ENCODE data around the gene MRFAP1L1. TPM values are rescaled to one million over a fixed set of nuclear protein-coding genes. Genes with fewer than 3 reads are reported as not detected.

Gene MRFAP1L1
- total RNA-seq, 1 donor from 2014 or later, result 69.3 TPM

DNA sequence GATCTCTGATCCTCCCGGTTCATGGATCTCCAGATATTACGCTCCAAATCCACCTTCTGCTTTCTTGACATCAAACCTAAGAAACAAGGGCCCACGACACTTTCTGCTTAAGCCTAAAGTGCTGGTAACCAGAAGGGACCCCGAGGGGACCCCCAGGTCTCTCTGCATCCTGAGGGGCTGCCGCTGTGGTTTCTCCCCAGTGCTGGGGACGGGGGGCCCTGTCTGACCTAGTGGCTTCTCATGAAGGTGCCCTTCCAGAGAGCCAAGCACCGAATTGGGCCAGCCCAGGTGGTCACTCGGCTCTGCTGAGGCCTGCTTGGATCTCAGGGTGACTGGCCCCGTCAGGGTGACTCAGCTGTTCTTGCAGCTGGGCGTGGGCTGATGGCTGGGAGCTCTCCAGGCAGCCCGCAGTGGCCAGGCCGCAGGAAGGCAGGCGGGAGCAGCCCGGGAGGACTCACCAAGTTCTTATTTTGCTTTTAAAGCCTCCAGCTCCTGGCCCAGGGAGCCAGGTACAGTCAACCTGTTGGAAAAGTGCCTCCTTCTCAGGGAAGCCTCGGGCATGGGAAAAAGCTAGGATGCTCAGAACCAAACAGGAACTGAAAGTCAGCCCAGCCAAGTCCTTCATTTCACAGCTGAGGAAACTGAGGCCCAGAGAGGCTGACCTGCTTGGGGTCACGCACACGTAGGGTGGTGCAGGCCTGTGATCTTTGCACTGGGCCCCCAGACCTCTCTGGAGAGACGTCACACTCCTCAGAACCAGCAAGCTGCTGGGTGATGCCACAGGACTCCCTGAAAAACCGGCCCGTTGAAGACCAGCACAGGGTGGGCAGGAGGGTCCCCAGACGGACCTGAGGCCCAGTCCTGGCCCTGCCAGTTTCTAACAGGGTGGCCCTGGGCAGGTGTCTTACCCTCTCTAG is 23.0 kb upstream of the MRFAP1L1 start:
- H3K4me1 Mint-ChIP-seq (ENCODE audit: low read depth), result peaks cover 5% of the 10 kb centered on the region
- H3K27ac Mint-ChIP-seq, result peak overlapping the region; percentile 89
- no peak for DNase-seq (ENCODE audit: low spot score, unreplicated experiment)
- no peak overlapping the region for H3K4me3 Mint-ChIP-seq (ENCODE audit: low read depth)
- TF ChIP-seq, protein P1, sequence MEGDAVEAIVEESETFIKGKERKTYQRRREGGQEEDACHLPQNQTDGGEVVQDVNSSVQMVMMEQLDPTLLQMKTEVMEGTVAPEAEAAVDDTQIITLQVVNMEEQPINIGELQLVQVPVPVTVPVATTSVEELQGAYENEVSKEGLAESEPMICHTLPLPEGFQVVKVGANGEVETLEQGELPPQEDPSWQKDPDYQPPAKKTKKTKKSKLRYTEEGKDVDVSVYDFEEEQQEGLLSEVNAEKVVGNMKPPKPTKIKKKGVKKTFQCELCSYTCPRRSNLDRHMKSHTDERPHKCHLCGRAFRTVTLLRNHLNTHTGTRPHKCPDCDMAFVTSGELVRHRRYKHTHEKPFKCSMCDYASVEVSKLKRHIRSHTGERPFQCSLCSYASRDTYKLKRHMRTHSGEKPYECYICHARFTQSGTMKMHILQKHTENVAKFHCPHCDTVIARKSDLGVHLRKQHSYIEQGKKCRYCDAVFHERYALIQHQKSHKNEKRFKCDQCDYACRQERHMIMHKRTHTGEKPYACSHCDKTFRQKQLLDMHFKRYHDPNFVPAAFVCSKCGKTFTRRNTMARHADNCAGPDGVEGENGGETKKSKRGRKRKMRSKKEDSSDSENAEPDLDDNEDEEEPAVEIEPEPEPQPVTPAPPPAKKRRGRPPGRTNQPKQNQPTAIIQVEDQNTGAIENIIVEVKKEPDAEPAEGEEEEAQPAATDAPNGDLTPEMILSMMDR (IDR thresholded peaks at IDR 0.05; ENCODE audit: unreplicated experiment), result no peak
- no peaks in the 10 kb centered on the region for H3K9me3 Mint-ChIP-seq (ENCODE audit: low read depth)
- no peaks in the 10 kb centered on the region for H3K36me3 Mint-ChIP-seq (ENCODE audit: insufficient read depth)
- H3K27me3 Mint-ChIP-seq, result peaks cover 12% of the 10 kb centered on the region

DNA sequence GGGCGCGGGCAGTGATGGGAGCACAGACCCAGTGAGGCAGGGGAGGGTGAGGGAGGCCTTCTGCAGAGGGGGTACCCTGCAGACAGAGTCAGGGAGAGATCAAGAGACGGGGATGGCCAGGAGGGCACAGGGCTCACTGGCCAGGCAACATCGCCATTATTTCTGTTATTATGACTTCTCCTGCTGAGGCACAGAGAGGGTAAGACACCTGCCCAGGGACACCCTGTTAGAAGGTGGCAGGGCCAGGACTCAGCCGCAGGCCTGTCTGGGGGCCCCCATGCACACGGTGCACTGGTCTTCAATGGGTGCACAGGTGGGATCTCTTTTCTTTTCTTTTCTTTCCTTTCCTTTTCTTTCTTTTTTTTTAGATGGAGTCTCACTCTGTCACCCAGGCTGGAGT is 22.1 kb upstream of the MRFAP1L1 start:
- H3K27me3 Mint-ChIP-seq, result peaks cover 12% of the 10 kb centered on the region
- H3K4me3 Mint-ChIP-seq (ENCODE audit: low read depth), result no peak overlapping the region
- no peak overlapping the region for H3K27ac Mint-ChIP-seq
- H3K36me3 Mint-ChIP-seq (ENCODE audit: insufficient read depth), result no peaks in the 10 kb centered on the region
- H3K4me1 Mint-ChIP-seq (ENCODE audit: low read depth), result peaks cover 5% of the 10 kb centered on the region
- TF ChIP-seq, protein P1 (IDR thresholded peaks at IDR 0.05; ENCODE audit: unreplicated experiment), result no peak
- no peaks in the 10 kb centered on the region for H3K9me3 Mint-ChIP-seq (ENCODE audit: low read depth)
- DNase-seq (ENCODE audit: low spot score, unreplicated experiment), result no peak

DNA sequence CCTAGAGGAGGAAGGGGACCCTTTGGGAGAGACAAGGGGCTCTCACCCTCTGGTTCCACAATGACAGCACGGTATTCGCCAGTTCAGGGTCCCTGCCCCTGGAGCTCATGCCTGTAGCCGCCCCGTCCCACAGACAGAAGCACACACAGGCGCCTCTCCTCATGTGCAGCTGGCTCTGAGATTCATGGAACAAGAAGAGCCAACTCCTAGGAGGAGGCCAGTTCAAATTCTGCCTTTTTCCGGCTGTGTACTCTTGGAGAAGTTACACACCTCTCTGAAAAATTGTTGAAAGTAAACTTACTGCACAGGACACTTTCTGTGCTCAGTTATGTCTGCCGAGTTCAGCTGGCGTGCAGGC is 21.6 kb upstream of the MRFAP1L1 start:
- Mint-ChIP-seq H3K36me3 (ENCODE audit: insufficient read depth) (no peaks in the 10 kb centered on the region), H3K4me3 (ENCODE audit: low read depth) (no peak overlapping the region), H3K4me1 (ENCODE audit: low read depth) (peaks cover 5% of the 10 kb centered on the region), H3K27ac (no peak overlapping the region), H3K27me3 (peaks cover 12% of the 10 kb centered on the region), H3K9me3 (ENCODE audit: low read depth) (no peaks in the 10 kb centered on the region)
- no peak for DNase-seq (ENCODE audit: low spot score, unreplicated experiment)
- TF ChIP-seq, protein P1 (IDR thresholded peaks at IDR 0.05; ENCODE audit: unreplicated experiment), result no peak

DNA sequence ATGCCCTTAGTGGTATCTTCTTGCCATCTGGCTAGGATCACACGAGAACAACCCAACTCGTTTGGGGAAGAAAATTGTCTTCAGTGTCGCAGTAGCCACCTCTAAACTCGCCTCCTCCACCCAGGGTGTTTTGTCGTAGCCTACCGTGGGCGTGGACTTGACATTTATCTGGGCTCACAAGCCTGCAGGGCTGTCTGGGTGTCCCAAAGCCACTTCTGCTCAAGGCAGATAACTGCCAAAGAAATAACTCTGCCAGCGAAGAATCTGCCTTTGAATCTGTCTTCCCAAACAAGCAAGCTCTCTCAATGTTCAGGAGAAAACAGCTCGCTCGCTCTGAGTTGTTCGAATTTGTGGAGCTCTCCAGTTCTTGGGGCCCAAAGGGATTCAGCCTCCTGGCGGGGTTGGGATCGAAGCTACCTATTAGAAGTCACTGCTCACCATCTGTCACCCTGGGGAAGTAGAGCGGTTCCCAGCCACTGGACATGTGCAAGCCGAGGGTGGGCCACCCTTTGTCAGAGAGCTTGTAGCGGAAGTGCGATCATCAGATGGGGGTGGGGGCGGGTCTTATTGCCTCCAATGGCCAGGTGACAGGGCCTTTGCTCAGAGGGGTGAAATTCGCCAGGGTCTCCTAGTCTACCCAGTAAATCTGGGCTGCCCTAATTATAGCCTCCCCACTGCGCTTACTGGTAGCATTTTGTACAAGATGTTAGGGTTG is 21.1 kb upstream of the MRFAP1L1 start:
- no peaks in the 10 kb centered on the region for H3K9me3 Mint-ChIP-seq (ENCODE audit: low read depth)
- H3K27me3 Mint-ChIP-seq, result peaks cover 12% of the 10 kb centered on the region
- no peak overlapping the region for H3K27ac Mint-ChIP-seq
- no peaks in the 10 kb centered on the region for H3K36me3 Mint-ChIP-seq (ENCODE audit: insufficient read depth)
- no peak for DNase-seq (ENCODE audit: low spot score, unreplicated experiment)
- peaks cover 5% of the 10 kb centered on the region for H3K4me1 Mint-ChIP-seq (ENCODE audit: low read depth)
- TF ChIP-seq, protein P1 (IDR thresholded peaks at IDR 0.05; ENCODE audit: unreplicated experiment), result no peak
- H3K4me3 Mint-ChIP-seq (ENCODE audit: low read depth), result no peak overlapping the region

DNA sequence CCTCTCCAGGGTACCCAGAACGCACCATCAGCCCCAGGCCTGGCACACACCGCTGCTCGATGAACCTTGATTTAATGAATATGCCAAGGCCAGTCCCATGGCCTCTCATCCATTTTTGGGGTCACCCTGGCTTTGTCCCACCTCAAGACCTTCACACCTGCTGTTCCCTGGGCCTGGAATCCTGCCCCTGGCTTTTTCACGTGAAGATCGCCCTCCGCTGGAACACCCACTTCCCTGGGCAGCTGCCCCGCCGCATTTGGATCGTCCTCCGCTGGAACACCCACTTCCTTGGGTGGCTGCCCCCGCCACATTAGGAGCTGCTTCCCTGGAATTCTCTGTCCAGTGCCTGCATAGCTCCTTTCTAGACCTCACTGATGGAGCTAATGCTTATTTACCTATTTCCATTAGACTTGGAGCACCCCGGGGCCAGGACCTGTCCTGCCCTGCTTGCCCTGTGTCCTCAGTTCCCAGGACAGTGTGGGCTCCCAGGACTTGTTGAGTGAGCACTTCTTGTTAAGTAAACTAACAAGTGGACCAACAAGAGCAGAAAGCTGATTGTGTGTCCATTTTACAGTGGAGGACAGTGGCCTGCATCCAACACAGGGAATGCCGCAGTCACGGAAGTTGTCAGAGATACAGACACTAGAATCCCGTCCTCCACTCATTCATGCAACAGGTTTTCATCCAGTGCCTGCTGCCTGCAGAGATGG is 18.8 kb upstream of the MRFAP1L1 start:
- H3K27me3 Mint-ChIP-seq, result peaks cover under 1% of the 10 kb centered on the region
- DNase-seq (ENCODE audit: low spot score, unreplicated experiment), result no peak
- H3K9me3 Mint-ChIP-seq (ENCODE audit: low read depth), result no peaks in the 10 kb centered on the region
- TF ChIP-seq, protein P1 (IDR thresholded peaks at IDR 0.05; ENCODE audit: unreplicated experiment), result no peak
- H3K4me3 Mint-ChIP-seq (ENCODE audit: low read depth), result no peak overlapping the region
- H3K4me1 Mint-ChIP-seq (ENCODE audit: low read depth), result peaks cover 2% of the 10 kb centered on the region
- no peaks in the 10 kb centered on the region for H3K36me3 Mint-ChIP-seq (ENCODE audit: insufficient read depth)
- no peak overlapping the region for H3K27ac Mint-ChIP-seq

Measured in progenitor cell of endocrine pancreas (in vitro differentiated cells).